ENCODE data around the gene TFR2. TPM values are rescaled to one million over a fixed set of nuclear protein-coding genes. Genes with fewer than 3 reads are reported as not detected.

The TFR2 gene
- total and polyA plus RNA-seq, 9 of the 15 experiments (the other 6 are each of a cell fraction or from before 2014, with no cell fraction given), result 3.8 to 123 (median 51.1) TPM

DNA sequence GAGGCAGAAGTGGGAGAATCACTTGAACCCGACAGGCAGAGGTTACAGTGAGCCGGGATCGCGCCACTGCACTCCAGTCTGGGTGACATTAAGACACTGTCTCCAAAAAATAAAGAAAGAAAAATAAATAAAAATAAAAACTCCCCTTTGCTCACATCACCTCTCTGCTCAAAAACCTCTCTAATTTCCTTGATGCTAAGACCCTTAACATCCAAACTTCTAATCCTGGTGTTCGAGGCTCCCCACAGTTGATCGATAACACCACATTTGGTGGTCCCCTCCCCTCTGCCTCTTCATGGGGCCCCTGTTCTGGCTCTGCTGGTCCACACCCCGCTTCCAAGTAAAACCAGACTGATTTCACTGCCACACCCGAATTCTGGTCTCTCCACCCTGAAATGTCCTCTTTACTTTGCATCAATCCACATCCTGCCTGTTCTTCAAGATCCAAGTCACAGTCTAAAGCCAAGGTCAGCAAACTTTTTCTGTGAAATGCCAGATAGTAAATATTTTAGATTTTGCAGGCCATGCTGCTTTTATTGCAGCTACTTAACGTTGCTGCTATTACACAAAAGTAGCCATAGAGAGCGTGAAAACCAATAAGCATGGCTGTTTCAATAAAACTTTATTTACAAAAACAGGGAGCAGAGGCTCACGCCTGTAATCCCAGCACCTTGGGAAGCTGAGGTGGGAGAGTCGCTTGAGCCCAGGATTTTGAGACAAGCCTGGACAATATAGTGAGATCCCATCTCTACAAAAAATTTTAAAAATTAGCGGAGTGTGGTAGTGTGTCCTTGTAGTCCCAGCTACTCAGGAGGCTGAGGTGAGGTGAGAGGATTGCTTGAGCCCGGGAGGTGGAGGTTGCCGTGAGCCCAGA, 17.2 kb downstream of the TFR2 start (continued):
- TF ChIP-seq, protein P1, sequence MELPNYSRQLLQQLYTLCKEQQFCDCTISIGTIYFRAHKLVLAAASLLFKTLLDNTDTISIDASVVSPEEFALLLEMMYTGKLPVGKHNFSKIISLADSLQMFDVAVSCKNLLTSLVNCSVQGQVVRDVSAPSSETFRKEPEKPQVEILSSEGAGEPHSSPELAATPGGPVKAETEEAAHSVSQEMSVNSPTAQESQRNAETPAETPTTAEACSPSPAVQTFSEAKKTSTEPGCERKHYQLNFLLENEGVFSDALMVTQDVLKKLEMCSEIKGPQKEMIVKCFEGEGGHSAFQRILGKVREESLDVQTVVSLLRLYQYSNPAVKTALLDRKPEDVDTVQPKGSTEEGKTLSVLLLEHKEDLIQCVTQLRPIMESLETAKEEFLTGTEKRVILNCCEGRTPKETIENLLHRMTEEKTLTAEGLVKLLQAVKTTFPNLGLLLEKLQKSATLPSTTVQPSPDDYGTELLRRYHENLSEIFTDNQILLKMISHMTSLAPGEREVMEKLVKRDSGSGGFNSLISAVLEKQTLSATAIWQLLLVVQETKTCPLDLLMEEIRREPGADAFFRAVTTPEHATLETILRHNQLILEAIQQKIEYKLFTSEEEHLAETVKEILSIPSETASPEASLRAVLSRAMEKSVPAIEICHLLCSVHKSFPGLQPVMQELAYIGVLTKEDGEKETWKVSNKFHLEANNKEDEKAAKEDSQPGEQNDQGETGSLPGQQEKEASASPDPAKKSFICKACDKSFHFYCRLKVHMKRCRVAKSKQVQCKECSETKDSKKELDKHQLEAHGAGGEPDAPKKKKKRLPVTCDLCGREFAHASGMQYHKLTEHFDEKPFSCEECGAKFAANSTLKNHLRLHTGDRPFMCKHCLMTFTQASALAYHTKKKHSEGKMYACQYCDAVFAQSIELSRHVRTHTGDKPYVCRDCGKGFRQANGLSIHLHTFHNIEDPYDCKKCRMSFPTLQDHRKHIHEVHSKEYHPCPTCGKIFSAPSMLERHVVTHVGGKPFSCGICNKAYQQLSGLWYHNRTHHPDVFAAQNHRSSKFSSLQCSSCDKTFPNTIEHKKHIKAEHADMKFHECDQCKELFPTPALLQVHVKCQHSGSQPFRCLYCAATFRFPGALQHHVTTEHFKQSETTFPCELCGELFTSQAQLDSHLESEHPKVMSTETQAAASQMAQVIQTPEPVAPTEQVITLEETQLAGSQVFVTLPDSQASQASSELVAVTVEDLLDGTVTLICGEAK (IDR thresholded peaks at IDR 0.05), result peak; percentile 99
- TF ChIP-seq, protein P1 (CRISPR knock-in tag; IDR thresholded peaks at IDR 0.05), result peak; percentile 99
- no peak for TF ChIP-seq SIN3B (IDR thresholded peaks at IDR 0.05; ENCODE audit: low read depth)
- no peak for TF ChIP-seq KAT7 (CRISPR knock-in tag; IDR thresholded peaks at IDR 0.05; ENCODE audit: borderline replicate concordance)
- no peak for TF ChIP-seq ATF1 (CRISPR knock-in tag; IDR thresholded peaks at IDR 0.05)
- TF ChIP-seq ATF1 (tag; IDR thresholded peaks at IDR 0.05), result no peak
- TF ChIP-seq NR2F6 (CRISPR knock-in tag; IDR thresholded peaks at IDR 0.05), result no peak
- TF ChIP-seq XRCC3 (IDR thresholded peaks at IDR 0.05), result no peak
- TF ChIP-seq, protein P2, sequence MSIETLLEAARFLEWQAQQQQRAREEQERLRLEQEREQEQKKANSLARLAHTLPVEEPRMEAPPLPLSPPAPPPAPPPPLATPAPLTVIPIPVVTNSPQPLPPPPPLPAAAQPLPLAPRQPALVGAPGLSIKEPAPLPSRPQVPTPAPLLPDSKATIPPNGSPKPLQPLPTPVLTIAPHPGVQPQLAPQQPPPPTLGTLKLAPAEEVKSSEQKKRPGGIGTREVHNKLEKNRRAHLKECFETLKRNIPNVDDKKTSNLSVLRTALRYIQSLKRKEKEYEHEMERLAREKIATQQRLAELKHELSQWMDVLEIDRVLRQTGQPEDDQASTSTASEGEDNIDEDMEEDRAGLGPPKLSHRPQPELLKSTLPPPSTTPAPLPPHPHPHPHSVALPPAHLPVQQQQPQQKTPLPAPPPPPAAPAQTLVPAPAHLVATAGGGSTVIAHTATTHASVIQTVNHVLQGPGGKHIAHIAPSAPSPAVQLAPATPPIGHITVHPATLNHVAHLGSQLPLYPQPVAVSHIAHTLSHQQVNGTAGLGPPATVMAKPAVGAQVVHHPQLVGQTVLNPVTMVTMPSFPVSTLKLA (conservative IDR thresholded peaks at IDR 0.05), result 0 out of 4 replicates have a peak, but pooled peaks of 1 of the 2 experiments have one; percentile 42
- TF ChIP-seq MYC (IDR thresholded peaks at IDR 0.05; ENCODE audit: low read depth, low read length), result peak; percentile 50; the same call in 1 of the 2 replicates
- TF ChIP-seq MYC (CRISPR knock-in tag; IDR thresholded peaks at IDR 0.05; ENCODE audit: borderline replicate concordance, low read depth), result no peak
- TF ChIP-seq, protein P3, sequence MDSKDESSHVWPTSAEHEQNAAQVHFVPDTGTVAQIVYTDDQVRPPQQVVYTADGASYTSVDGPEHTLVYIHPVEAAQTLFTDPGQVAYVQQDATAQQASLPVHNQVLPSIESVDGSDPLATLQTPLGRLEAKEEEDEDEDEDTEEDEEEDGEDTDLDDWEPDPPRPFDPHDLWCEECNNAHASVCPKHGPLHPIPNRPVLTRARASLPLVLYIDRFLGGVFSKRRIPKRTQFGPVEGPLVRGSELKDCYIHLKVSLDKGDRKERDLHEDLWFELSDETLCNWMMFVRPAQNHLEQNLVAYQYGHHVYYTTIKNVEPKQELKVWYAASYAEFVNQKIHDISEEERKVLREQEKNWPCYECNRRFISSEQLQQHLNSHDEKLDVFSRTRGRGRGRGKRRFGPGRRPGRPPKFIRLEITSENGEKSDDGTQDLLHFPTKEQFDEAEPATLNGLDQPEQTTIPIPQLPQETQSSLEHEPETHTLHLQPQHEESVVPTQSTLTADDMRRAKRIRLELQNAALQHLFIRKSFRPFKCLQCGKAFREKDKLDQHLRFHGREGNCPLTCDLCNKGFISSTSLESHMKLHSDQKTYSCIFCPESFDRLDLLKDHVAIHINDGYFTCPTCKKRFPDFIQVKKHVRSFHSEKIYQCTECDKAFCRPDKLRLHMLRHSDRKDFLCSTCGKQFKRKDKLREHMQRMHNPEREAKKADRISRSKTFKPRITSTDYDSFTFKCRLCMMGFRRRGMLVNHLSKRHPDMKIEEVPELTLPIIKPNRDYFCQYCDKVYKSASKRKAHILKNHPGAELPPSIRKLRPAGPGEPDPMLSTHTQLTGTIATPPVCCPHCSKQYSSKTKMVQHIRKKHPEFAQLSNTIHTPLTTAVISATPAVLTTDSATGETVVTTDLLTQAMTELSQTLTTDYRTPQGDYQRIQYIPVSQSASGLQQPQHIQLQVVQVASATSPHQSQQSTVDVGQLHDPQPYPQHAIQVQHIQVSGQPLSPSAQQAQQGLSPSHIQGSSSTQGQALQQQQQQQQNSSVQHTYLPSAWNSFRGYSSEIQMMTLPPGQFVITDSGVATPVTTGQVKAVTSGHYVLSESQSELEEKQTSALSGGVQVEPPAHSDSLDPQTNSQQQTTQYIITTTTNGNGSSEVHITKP (IDR thresholded peaks at IDR 0.05; ENCODE audit: partially characterized antibody), result peak; percentile 57

All from K562 (cell line).